ENCODE measurements around the gene KCNJ14. TPM values are rescaled to one million over a fixed set of nuclear protein-coding genes. Genes with fewer than 3 reads are reported as not detected.
A peak's percentile ranks its signal among the peaks of the same experiment; 100 is the strongest.

Gene KCNJ14
- total RNA-seq, 1 experiment from 2014 or later, result 3.6 TPM

DNA sequence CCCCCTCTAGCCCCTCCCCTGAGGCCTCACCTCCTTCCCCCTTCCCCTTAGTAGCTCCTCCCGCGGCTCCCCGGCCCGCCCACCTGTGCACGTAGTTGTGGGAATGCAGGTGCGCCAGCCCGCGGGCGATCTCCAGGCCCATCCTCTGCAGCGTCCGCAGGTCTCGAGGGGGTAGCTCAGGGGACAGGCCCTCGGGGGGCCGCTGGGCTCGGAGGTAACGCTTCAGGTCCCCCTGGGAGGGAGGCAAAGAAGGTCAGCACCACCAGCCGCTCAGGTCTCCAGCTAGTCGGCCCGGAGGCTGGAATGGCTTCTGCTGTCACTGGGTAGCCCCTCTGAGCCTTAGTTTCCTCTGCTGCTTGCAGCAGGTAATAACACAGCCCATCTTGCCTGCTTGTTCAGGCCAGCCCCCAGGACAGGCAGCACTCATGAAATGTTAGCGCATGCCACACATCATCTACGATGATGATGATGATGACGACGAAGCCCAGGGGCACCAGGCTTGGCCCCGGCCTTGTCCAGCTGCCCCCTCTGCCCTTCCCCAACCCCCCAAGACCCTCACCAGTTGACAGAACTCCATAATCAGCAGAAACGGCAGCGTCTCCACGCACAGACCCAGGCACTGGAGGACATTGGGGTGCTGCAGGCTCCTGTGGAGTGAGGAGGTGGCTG is 47.1 kb downstream of the KCNJ14 start:
- CTCF ChIA-PET, result interaction anchor here (0.6 to 1.8 kb wide), 22 partner anchors 9 to 809 kb away, joined by 3 to 46 read pairs (median 5); partner anchors contain the start of genes KDELR1, SYNGR4 and TMEM143
- intact Hi-C loops (cut with micrococcal nuclease; ENCODE audit: unreplicated experiment), result loop anchor here (1.0 to 5.0 kb wide), 7 partner anchors 8 to 170 kb away; partner anchors contain the start of genes DBP and GRWD1
- H3K4me3 ChIP-seq (ENCODE audit: low read depth, low read length), result peak overlapping the region; percentile 34

DNA sequence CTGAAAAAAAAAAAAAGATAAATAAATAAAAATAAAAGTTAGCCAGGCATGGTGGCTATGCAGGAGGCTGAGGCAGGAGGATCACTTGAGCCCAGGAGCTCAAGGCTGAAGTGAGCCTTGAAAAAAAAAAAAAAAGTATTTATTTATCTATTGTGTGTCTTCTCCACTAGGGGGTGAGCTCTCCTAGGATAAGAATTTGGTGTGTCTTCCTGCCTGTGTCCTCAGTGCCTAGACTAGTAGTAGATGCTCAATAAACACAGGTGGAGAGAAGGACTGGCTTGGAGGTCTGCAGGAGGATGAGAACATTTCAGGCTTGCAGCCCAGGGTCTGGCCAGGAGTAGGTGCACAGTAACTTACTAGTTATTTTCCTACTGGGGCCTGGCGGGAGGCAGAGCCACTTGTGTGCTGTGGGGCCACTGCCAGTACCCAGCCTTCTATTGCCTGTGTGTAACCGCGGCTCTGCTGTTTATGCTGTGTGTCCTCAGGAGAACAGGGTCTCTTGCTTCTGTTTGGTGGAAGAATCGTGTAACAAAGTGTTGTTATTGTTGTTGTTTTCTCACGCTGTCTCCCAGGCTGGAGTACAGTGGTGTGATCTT is 50.9 kb downstream of the KCNJ14 start:
- ChIA-PET POLR2A (interaction anchor here (0.6 to 1.1 kb wide), 5 partner anchors 13 to 146 kb away, joined by 3 to 10 read pairs (median 4); no protein-coding TSS in a partner anchor), CTCF (interaction anchor here (0.6 to 5.9 kb wide), 17 partner anchors 12 to 185 kb away, joined by 3 to 112 read pairs (median 4); partner anchors contain the start of genes RPL18 and SPHK2)
- Mint-ChIP-seq H3K27me3 (ENCODE audit: insufficient read depth, unreplicated experiment) (no peaks in the 10 kb centered on the region), H3K4me3 (ENCODE audit: unreplicated experiment) (no peak overlapping the region), H3K27ac (ENCODE audit: unreplicated experiment) (no peak overlapping the region), H3K9me3 (ENCODE audit: unreplicated experiment) (no peaks in the 10 kb centered on the region), H3K36me3 (ENCODE audit: insufficient read depth, unreplicated experiment) (peaks cover 15% of the 10 kb centered on the region), H3K4me1 (ENCODE audit: low read depth, unreplicated experiment) (peaks cover 17% of the 10 kb centered on the region)
- Histone ChIP-seq H3K9me3 (no peaks in the 10 kb centered on the region), H3K4me3 (ENCODE audit: low read depth, low read length) (no peak overlapping the region), H3K36me3 (ENCODE audit: control insufficient read depth, insufficient read depth, low read length) (no peaks in the 10 kb centered on the region), H3K4me1 (peaks cover 18% of the 10 kb centered on the region; the same call in 1 of the 2 replicates), H3K27me3 (replicated peaks; ENCODE audit: control insufficient read depth, insufficient read depth, low read length) (no peaks in the 10 kb centered on the region)
- DNase-seq, result peak in 1 of 2 experiments; percentile 50
- no TSS peak for BruUV-seq (replicated peaks)
- TF ChIP-seq CTCF (IDR thresholded peaks at IDR 0.05; ENCODE audit: insufficient read depth in 1 of 2, low read depth in 1 of 2, low read length in 1 of 2, severe bottlenecking in 1 of 2, unreplicated experiment in 1 of 2), result peak; percentile 29 to 61
- intact Hi-C loops (cut with micrococcal nuclease; ENCODE audit: unreplicated experiment), result loop anchor here (1.0 kb wide), 1 partner anchor 78 kb away; no protein-coding TSS in a partner anchor

More for the DNA sequence above, 47.1 kb downstream of the KCNJ14 start:
- peak overlapping the region; percentile 94 for H3K27ac Mint-ChIP-seq (ENCODE audit: unreplicated experiment)
- POLR2A ChIA-PET, result interaction anchor here (0.6 to 1.5 kb wide), 20 partner anchors 9 to 1206 kb away, joined by 3 to 22 read pairs (median 6); partner anchors contain the start of genes RPL18, SPHK2 and SYNGR4
- Histone ChIP-seq H3K36me3 (ENCODE audit: control insufficient read depth, insufficient read depth, low read length) (no peaks in the 10 kb centered on the region), H3K4me1 (peaks cover 15% of the 10 kb centered on the region), H3K27me3 (replicated peaks; ENCODE audit: control insufficient read depth, insufficient read depth, low read length) (no peaks in the 10 kb centered on the region), H3K9me3 (no peaks in the 10 kb centered on the region)
- TSS peak; percentile 94 for BruUV-seq (replicated peaks)
- H3K36me3 Mint-ChIP-seq (ENCODE audit: insufficient read depth, unreplicated experiment), result peaks cover 18% of the 10 kb centered on the region
- TF ChIP-seq CTCF (IDR thresholded peaks at IDR 0.05; ENCODE audit: insufficient read depth in 1 of 2, low read depth in 1 of 2, low read length in 1 of 2, severe bottlenecking in 1 of 2, unreplicated experiment in 1 of 2), result no peak
- DNase-seq, result no peak
- H3K4me3 Mint-ChIP-seq (ENCODE audit: unreplicated experiment), result peak overlapping the region; percentile 80
- peaks cover 22% of the 10 kb centered on the region for H3K4me1 Mint-ChIP-seq (ENCODE audit: low read depth, unreplicated experiment)
- H3K27me3 Mint-ChIP-seq (ENCODE audit: insufficient read depth, unreplicated experiment), result no peaks in the 10 kb centered on the region
- no peaks in the 10 kb centered on the region for H3K9me3 Mint-ChIP-seq (ENCODE audit: unreplicated experiment)

DNA sequence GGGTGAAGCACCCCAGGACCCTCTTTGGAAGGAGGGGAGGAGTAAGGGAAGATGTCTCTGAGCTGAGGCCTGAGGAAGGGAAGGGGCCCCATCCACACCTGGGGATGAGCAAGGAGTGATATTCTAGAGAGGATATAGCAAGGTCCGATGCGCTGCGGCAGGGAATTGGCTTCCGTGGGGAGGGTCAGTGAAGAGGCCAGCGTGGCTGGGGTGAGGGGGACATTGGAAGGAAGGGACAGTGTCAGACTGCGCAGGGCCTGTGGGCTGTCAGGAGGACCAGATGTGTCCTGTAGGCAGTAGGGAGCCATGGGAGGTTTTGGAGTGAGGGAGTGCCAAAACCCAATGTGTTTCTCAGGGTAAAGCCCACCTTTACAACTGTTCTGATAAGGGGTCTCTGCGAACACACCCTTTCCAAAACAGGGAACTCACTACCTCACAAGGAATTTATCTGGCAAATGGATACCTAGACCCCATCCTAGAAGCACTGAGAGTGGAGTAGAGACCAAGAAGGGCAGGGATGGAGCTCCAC is 52.6 kb downstream of the KCNJ14 start:
- no peaks in the 10 kb centered on the region for H3K36me3 ChIP-seq (ENCODE audit: control insufficient read depth, insufficient read depth, low read length)
- H3K9me3 Mint-ChIP-seq (ENCODE audit: unreplicated experiment), result no peaks in the 10 kb centered on the region
- H3K4me3 ChIP-seq (ENCODE audit: low read depth, low read length), result no peak overlapping the region
- no peak overlapping the region for H3K4me3 Mint-ChIP-seq (ENCODE audit: unreplicated experiment)
- no peaks in the 10 kb centered on the region for H3K27me3 Mint-ChIP-seq (ENCODE audit: insufficient read depth, unreplicated experiment)
- no peaks in the 10 kb centered on the region for H3K27me3 ChIP-seq (replicated peaks; ENCODE audit: control insufficient read depth, insufficient read depth, low read length)
- H3K9me3 ChIP-seq, result no peaks in the 10 kb centered on the region
- H3K27ac Mint-ChIP-seq (ENCODE audit: unreplicated experiment), result peak overlapping the region; percentile 45
- peaks cover 16% of the 10 kb centered on the region for H3K4me1 Mint-ChIP-seq (ENCODE audit: low read depth, unreplicated experiment)
- no peak for DNase-seq
- intact Hi-C loops (cut with micrococcal nuclease; ENCODE audit: unreplicated experiment), result no loop called here
- CTCF ChIA-PET, result interaction anchor here (0.5 to 5.9 kb wide), 5 partner anchors 18 to 101 kb away, joined by 3 to 112 read pairs (median 5); no protein-coding TSS in a partner anchor
- no peak for TF ChIP-seq CTCF (IDR thresholded peaks at IDR 0.05; ENCODE audit: insufficient read depth in 1 of 2, low read depth in 1 of 2, low read length in 1 of 2, severe bottlenecking in 1 of 2, unreplicated experiment in 1 of 2)
- no TSS peak for BruUV-seq (replicated peaks)
- POLR2A ChIA-PET, result interaction anchor here (0.5 kb wide), 1 partner anchor 50 kb away, joined by 3 read pairs; no protein-coding TSS in a partner anchor
- peaks cover 11% of the 10 kb centered on the region for H3K36me3 Mint-ChIP-seq (ENCODE audit: insufficient read depth, unreplicated experiment)
- 0 out of 2 replicates have a peak, but pooled peaks cover 12% of the 10 kb centered on the region for H3K4me1 ChIP-seq
